SK-N-DZ (cell line): Measurements from ENCODE around the gene IMPA2.
"Not testable (repeated sequence)": the region's sequence is repeated elsewhere in the genome, so short reads cannot be mapped to it uniquely, and the experiment has no call there.

ENCODE experiments used
- DNase-seq: peaks from one replicate; pipeline ENCODE4 v3.0.0-alpha.2; 2015; ENCODE audit warnings: low spot score

IMPA2 gene

DNA sequence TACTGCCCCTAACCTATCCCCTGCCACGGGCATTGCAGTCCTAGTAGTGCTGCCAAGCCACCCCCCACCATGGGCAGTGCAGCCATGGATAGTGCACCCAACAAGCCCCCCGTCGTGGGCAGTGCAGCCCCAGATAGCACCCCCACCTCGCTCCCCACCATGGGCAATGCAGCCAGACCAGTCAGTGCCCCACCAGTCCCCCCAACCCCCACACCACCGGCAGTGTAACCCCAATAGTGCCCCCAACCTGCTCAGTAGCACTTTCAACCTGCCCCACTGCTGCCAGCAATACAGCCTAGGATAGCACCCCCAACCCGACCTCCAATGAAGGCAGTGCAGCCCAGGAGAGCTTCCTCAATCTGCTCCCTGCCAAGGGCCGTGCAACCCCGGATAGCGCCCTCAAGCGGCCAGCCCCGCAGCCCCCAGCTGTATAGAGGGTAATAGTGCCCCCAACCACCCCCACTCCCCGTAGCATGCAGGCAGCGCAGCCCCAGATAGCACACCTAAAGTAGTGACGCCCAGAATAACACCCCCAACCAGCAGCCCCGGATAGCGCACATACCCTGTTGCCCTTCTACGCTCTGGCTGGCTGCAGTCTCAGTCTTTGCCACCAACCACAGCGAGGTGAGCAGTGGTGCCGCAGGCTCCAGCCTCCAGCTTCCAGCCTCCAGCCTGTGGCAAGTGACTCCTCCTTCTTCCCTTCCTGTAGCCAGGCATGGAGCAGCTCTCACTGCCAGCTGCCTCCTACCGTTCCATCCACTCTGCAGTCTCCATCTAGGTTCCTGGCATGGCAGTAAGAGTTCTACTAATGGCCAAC, 66.9 kb downstream of the IMPA2 start:
- DNase-seq, result no peak

DNA sequence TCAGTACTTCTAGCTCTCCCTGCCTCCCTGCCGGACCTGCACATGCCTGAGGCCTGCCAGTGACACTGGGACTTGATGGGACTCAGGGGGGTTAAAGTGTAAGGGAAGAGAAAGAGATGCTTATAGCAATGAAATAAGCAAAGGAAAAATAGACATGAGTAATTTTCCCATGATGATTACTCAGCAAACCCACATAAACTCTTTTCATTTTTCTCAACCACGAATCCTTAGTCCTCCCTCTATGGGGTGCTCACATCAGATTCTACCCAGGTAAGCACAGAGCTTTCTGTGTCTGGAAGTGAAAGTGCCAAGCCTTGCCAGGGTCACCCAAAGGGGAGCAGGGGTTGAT, 67.5 kb downstream of the IMPA2 start:
- DNase-seq, result no peak

DNA sequence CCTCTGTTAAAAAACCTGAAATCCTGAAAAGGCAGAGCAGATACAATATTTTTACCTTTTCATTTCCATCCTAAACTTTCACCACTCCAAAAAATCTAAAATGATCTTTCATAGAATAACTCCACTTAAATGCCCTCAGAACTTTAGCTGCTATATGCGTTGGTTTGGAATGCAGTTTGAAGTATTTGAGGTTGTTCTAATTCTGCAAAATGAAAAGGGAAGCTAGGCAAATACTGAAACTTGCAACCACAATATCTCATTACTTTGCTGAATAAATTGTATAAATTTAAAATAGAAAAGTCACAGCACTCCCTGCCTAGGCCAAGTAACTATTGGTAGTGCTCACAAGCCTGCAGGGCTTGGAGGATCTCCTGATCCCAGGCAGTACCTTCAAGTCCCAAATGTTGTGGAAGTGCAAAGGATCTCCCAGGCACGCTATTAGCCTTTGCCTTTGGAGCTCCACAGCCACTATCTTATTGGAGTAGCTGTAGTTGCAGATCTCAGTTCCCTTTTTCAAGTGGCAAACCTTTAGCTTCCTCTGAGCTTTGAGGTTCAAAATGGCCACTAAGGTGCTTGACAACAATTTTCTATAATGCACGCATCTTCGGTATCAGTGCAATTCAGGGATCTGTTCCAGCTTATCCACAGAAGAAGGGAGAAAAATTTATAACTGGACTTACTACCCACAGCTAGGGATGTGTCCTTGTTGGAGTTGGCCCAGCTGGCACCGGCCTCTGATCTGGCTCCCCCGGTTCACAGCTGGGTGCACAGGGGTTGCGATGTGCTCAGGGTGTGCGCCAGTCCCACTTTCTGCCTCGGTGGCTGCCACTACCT, 68.9 kb downstream of the IMPA2 start:
- DNase-seq, result no peak

DNA sequence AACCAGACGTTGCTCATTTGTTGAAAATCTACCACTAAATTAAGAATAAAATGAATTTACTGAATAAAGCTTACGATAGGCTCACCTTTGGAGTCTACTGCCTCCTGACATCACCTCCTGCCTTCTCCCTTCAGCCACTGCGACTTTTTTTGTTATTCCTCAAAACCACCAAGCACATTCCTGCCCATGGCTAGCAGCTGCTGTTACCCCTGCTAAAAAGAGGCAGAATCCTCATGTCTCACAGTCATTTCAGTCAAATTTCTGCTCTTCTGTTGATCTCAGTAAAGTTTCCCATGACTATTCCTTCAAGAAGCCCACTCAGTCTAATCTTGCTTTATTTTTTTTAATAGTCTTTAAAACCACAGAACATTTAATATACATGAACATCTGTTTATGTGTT, 71.6 kb downstream of the IMPA2 start:
- DNase-seq, result no peak

DNA sequence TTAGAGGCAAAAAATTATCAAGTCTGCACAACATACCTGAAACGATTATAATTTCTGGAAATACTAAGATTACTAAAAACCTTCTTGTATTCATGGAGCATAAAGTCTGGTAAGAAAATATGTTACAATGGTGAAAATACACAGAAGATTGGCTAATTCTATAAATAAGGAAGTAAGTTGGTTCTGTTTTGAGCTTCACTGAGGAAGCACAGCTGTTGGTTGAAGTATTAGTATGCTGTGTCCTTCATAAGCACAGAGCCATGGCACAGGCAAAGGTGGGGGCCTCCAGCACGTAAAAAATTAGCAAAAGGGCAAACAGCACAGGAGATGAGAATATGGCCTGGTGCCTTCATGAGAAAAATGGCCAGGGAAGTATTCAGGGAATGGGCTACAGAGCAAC, 72.0 kb downstream of the IMPA2 start:
- no peak for DNase-seq

DNA sequence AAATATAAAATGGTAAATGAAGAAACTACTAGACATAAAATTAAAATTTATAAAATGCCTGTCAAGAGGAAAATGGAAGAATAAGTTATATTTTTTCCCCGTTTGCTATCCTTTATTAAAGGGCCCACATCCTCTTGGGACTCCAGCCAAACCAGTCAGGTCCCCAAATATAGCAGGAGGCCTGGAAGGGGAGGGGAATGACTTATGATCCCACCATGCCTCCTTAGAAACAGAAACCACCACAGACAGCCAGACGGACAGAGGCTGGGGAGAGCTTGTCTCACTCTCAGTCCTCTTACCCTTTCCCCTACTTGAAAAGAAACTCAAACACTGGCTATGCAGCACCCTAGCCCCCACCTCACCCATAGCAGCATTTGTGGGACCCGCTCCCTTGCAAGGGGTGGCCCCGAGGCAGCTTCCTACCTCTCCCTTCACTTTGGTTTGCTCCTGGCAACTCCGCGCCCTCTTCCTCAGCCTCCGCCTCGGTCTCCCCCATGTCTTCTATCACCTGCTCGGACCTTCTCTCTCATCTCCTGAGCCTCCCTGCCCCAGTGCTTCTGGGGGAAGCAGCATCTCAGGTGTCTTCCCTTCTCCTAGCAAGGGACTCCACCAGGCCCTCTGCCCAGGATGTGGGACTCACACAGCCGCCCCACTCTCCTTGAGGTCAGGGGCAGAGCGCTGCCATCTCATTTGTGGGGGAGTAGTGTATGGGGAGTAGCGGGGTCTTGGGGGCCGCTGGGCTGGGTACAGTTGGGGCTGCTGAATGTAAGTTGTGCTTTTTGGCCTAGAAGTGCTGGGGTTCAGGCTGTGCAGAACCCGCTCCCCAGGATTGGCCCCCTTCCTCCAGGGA, 75.0 kb downstream of the IMPA2 start:
- DNase-seq, result no peak

DNA sequence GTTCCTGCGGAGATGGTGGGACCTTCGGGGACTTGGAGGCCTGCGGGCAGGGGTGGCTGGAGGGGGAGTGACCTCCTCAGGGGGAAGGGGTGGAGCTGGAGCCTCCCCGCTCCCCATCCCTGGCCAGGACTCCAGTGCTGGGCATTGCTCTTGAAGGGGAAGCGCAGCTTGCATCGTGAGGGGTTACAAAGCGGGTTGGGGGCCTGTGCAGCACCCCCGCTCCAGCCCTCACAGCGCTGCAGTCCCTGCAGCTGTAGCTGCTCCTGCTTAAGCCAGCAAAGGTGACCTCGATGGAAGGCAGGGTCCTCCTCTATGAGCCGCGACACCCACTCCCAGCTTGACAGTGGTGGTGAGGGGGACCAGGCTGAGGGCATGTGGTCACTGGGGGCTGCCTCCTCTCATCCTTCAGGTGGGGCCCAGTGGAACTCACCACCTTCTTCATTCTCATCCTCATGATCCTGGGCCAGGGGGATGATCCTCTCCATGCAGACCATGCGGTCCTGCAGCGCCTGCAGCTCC, 75.6 kb downstream of the IMPA2 start:
- no peak for DNase-seq

DNA sequence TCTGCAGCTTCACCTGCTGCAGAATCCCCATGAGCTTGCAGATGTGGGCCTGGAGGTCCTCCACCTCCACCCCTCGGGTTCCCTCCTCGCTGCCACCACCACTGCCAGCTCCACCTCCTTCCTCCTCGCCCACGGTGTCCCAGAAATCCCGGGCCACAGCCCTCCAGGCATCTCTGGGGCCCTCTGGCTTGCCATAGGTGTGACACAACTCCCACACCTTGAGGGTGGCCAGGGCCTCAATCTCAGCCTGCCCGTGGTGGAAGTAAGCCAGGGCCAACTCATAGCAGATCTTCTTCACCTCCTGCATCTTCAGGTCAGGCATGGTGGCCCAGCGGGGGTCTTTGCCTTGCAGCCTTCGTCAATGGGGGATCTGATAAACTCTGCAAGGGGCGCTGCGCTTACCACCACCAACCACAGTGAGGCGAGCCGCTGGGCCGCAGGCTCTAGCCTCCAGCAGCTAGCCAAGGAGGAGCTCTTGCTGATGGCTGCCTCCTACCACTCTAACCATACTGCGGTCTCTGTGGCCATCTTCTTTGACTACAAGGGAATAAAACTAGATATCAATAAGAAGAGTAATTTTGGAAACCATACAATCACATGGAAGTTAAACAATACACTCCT, 76.2 kb downstream of the IMPA2 start:
- DNase-seq, result no peak

DNA sequence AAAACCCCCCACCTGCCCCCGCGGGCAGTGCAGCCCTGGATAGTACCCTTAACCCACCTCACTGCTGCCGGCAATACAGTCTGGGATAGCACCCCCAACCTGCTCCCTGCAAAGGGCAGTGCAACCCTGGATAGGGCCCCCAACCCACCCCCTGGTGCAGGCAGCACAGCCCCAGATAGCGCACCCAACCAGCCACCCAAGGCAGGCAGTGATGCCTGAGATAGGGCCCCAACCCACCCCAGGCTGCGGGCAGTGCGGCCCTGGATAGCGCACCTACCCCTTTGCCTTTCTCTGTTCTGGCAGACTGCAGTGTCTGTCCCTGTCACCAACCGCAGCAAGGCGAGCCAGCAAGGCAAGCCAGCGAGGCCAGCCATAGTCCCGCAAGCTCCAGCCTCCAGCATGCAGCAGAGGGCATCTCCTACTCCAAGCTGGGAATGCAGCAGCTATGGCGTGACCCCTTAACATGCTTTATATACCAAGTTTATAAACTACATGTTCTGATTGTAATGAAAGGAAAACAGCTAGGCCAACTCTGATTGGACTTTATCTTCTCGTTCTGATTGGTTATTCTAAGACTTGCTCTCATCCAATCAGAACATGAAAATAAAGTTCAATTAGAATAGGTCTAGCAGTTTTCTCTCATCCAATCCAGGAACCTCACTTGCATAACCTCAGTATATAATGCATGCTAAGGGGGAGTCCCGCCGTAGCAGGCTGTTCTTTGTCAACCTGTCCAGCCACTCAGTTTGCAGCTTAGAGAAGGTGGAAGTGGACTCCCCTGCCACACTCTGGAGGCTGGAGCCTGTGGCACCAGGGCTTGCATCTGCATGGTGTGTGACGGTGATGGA, 78.3 kb downstream of the IMPA2 start:
- DNase-seq, result peak; percentile 64

DNA sequence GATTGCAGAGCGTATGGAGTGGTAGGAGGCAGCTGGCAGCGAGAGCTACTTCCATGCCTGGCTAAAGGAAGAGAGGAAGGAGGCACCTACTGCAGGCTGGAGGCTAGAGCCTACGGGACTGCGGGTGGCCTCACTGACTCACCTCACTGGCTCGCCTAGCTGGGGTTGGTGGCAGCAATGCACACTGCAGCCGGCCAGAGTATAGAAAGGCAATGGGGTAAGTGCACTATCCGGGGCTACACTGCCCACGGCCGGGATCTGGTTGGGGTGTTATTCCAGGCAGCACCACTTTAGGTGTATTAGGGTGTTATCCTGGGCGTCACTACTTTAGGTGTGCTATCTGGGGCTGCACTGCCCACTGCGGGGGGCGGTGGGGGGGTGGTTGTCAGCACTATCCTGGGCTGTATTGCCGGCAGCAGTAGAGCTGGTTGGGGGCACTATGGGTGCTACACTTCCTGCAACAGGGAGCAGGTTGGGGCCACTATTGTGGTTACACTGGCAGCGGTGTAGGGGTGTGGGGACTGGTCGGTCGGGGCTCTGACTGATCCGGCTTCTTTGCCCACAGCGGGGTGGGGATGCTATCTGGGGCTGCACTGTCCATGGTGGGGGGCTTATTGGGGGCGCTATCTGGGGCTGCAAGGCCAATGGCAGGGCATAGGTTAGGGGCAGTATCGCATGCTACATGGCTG, 79.0 kb downstream of the IMPA2 start:
- DNase-seq, result no peak

DNA sequence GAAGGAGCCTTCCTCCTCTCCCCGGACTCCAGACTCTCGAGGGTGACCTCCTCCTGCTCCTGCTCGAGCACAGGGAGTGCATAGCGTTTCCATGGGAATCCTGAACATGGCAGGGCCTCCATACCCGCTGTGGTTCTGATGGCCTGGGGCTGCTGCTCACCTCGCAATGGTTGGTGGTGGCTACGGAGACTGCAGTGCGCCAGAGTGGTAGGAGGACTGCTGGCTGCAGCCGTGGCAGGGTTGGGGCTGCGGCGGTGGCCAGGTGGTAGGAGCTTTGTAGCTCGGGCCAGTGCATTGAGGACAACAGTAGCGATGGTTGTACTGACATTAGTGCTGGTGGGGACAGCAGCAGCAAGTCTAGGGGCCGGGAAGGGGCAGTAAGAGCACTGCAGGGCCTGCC, 80.4 kb downstream of the IMPA2 start:
- DNase-seq, result no peak

DNA sequence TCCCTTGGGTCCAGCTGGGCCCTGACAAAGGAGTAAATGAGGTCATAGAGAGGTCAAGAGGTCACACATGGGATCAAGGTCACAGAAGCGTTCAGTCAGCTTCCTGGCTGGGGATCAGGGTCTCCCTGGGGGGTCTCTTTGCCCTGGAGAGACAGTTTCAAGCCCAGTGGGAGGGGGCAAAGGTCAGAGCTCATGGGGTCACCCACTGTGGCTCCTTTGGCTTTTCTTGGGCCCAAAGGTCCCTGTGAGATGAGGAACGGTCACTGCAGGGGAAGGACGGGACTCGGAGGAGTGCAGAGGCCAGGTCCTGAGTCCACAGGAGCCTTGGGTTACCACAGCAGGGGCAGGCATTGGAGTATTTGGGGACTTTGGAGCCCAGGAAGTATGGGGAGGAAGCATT, 81.7 kb downstream of the IMPA2 start:
- DNase-seq, result no peak

DNA sequence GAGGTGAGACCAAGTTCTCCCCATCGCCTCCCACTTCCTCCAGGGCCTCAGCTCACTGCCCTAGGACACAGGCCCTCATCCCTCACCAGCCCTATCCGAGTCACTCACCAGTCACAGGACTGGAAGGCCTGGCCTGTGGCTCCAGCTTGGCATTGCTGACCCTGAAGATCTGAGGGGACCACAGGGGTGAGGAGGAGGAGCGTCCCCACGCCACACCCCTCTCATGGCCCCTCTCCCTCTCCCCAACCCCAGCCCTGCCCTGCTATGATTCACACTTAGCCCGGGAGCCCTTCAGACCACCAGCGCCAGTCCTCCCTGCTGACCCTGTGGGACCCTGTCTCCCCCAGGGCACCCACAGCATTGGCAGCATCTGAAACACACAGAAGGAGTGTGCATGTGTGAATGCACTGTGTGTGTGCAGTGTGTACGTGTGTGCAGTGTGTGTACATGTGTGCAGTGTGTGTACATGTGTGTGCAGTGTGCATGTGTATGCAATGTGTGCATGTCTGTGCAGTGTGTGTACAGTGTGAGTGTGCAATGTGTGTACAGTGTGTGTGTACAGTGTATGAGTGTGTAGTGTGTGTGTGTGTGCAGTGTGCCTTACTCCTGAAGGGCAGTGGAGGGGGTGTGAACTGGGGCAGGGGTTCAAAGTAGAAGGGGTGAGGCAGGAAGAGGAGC, 82.9 kb downstream of the IMPA2 start:
- DNase-seq, result no peak

DNA sequence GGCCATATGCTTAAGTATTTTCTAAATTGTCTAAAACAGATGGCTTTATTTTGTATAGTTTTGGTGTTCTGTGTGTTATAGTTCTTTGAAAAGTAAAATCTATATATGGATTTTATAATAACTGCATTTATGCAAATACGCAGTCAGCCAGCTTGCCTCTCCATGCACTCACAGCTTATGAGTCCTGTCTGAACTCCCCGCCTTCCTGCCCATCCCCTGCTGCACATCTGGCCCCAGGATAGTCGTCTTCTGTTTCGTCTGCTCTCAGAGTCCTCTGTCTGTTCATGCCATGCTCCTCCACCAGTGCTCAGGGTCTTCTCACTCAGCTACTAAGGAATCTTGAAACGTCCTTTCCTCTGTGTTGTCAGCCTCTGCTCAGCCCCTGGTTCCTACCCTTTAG, 84.1 kb downstream of the IMPA2 start:
- DNase-seq, result no peak

DNA sequence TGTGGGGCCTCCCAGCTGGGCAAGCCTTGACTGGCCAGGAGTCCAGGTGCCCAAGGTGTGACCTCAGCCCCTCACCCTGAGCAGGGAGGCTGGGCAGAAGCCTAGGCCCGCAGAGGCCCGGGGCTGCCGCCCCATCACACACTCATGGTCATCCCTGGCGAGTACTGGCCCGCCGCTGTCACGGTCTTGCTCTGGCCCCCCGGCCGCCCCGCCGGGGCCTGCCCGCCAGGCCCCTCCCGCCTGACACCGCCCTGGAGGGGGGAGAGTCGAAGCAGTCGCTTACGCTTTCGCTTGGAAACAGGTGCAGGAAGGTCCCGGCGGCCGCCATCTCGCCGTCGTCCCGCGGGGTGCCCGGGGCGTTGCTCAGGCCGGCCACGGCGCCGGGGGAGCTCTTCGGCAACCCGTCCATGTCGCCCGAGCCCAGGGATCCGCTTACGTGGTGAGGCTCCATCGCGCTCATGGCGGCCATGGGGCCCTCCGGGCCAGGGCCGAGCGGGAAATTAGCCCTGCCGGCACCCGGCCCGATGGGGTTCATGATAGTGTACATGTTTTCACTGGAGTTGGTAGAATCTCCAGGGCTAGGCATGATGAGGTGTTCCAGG, 85.7 kb downstream of the IMPA2 start:
- no peak for DNase-seq

DNA sequence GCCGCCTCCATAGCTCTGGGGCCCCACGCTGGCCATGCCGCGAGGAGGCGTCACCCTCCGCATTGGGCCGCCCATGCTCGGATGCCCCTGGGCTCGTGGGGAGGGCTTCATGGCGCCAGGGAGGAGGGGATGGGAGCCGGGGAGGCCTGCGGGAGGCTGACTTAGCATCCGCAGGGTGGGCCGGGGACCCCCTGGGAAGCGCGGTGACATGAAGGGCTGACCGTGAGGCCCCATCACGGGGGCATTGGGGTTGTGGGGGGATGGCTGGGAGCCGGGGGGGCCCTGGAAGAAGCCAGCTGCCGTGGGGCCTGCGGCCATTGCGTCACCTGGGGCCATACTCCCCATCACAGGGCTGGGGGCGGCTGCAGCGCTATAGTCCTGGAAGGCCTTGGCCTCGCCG, 86.4 kb downstream of the IMPA2 start:
- no peak for DNase-seq

DNA sequence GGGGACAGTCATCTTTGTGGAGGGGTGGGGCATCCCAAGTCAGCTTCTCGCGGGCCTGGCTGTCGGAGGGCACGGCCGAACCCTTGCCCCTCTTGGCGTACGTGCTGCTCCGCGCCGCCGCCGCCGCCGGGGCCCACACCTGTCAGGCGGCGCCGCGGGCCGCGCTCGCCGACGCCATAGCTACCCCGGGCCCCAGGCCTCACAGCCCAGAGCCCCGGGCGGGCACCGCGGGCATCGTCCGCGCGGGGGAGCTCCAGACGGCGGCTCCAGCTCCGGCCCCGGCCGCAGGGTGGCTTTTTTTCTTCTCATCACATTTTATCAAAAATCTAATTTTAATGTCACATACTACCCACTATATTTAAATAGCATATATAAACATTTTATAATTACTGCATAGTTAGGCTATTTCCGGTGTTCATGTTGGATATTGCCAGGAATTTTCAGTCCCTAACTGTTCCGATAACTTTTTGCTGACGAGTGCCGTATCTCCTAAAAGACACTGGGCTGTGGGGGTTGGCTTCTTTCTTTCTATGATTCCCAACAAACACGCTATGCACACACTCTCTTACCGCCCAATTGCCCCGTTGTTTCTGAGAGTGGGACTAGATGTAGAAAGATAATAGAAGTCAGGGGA, 87.1 kb downstream of the IMPA2 start:
- not testable (repeated sequence) for DNase-seq

DNA sequence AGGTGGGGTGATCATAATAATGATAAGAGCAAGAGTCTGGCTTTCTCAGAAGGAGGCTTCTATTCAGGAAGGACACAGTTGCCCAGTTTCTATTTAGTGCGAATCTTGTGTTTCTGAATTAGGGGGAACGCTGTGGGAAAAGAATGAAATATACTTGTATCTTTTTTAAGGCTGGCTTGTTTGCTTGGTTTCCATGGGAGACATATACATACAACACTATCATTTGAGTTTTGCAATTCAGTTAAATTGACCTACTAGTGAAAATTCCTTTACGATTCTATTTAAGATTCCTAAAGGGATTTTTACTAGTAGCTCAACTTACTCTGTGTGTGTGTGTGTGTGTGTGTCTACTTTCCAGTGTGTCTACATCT, 87.6 kb downstream of the IMPA2 start:
- DNase-seq, result no peak
